Smooth muscle cell (in vitro differentiated cells): ENCODE measurements around the gene KCNMA1. TPM values are rescaled to one million over a fixed set of nuclear protein-coding genes. Genes with fewer than 3 reads are reported as not detected.

Experiments
- DNase-seq: peaks from one replicate; lab custom pipeline; 2025; ENCODE audit not compliant: unreplicated experiment; lab: John Stamatoyannopoulos, UW
- H2AFZ ChIP-seq: fragments of 200-600 bp; sonication (generic); 2 replicates; pipeline ENCODE4 v1.6.0; 2016; ENCODE audit warnings: antibody characterized with exemption, low read depth, mild to moderate bottlenecking
- H3F3A ChIP-seq: fragments of 200-600 bp; sonication (generic); 2 replicates; pipeline ENCODE4 v1.6.0; 2017; ENCODE audit warnings: antibody characterized with exemption, low read depth
- H3K27ac ChIP-seq: fragments of 200-600 bp; sonication (generic); 2 replicates; pipeline ENCODE4 v1.5.1; 2016; ENCODE audit warnings: low read depth, mild to moderate bottlenecking
- H3K27me3 ChIP-seq: fragments of 200-600 bp; sonication (generic); 2 replicates; pipeline ENCODE4 v1.6.1; 2016; ENCODE audit warnings: low read depth, mild to moderate bottlenecking
- H3K36me3 ChIP-seq: fragments of 200-600 bp; sonication (generic); 2 replicates; pipeline ENCODE4 v1.5.1; 2016; ENCODE audit warnings: low read depth
- H3K4me1 ChIP-seq: fragments of 200-600 bp; sonication (generic); 2 replicates; pipeline ENCODE4 v1.5.1; 2016; ENCODE audit warnings: low read depth
- H3K4me2 ChIP-seq: fragments of 200-600 bp; sonication (generic); 2 replicates; pipeline ENCODE4 v1.6.0; 2016; ENCODE audit warnings: mild to moderate bottlenecking
- H3K4me3 ChIP-seq: fragments of 200-600 bp; sonication (generic); 2 replicates; pipeline ENCODE4 v1.5.1; 2016; ENCODE audit warnings: mild to moderate bottlenecking
- H3K79me2 ChIP-seq: fragments of 200-600 bp; sonication (generic); 2 replicates; pipeline ENCODE4 v1.6.0; 2016; ENCODE audit warnings: low read depth, mild to moderate bottlenecking
- H3K9ac ChIP-seq: fragments of 200-600 bp; sonication (generic); 2 replicates; pipeline ENCODE4 v1.6.0; 2016; ENCODE audit warnings: low read depth
- H3K9me3 ChIP-seq: fragments of 200-600 bp; sonication (generic); replicated peaks from 2 replicates; pipeline ENCODE4 v1.5.1; 2016; ENCODE audit warnings: low read depth
- H4K20me1 ChIP-seq: fragments of 200-600 bp; sonication (generic); 2 replicates; pipeline ENCODE4 v1.6.0; 2016; ENCODE audit warnings: low read depth
- WGBS: methylation state at CpG from one replicate; pipeline ENCODE4 v1.1.7; 2016; ENCODE audit warnings: low lambda C conversion rate; 5-methylcytosine and 5-hydroxymethylcytosine counted together
- polyA plus RNA-seq: library from polyadenylated mRNA; unstranded; fragments of >200 nt; fragmentation: Nextera tagmentation; extraction: Ambion mirVana; gene quantifications from 2 replicates; pipeline ENCODE4 v1.2.1, GENCODE V29; 2016
- total RNA-seq: library from RNA; depleted of rRNA; stranded (reverse); fragments of >200 nt; gene quantifications from 2 replicates; pipeline ENCODE4 v1.2.3, GENCODE V29; 2014
- TF ChIP-seq, protein P1 (sequence below): fragments of 200-600 bp; sonication (generic); IDR thresholded peaks from 2 replicates; pipeline ENCODE4 v1.5.1; 2017; ENCODE audit warnings: borderline replicate concordance, mild to moderate bottlenecking, antibody characterized with exemption; ENCODE audit not compliant: insufficient read depth, poor library complexity, severe bottlenecking

The KCNMA1 gene
- total and polyA plus RNA-seq, 2 experiments from 2014 or later: 9.1 to 23.4 TPM

DNA sequence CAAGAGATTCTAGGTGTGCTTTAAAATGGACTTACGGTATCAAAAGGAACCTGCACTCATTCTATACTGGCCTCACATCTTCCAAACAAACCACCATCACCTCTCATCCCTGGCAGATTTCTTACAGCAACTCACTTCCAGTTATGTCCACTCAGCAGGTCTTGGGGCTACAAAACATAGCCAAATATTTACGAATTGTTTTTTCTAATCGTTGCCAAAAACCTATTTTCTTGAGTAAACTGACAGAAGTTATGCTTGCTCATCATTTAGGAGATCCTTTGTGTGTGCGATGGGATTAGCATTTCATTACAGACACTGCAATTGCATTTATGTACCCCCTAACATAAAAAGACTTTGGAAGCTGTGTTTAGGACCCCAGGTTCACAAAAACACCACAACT is 2.7 kb downstream of the KCNMA1 start:
- Histone ChIP-seq H3F3A (no peaks in the 10 kb centered on the region), H3K9ac (no peak overlapping the region), H3K4me1 (peaks cover 23% of the 10 kb centered on the region), H3K9me3 (no peaks in the 10 kb centered on the region), H4K20me1 (no peaks in the 10 kb centered on the region), H3K36me3 (no peaks in the 10 kb centered on the region), H2AFZ (no peak overlapping the region), H3K4me2 (no peak overlapping the region), H3K27me3 (peaks cover 54% of the 10 kb centered on the region), H3K79me2 (no peaks in the 10 kb centered on the region), H3K4me3 (peak overlapping the region; percentile 70), H3K27ac (no peak overlapping the region)
- DNase-seq: no peak
- WGBS: 88% methylated on average over 4 of the region's 4 CpGs
- TF ChIP-seq, protein P1, sequence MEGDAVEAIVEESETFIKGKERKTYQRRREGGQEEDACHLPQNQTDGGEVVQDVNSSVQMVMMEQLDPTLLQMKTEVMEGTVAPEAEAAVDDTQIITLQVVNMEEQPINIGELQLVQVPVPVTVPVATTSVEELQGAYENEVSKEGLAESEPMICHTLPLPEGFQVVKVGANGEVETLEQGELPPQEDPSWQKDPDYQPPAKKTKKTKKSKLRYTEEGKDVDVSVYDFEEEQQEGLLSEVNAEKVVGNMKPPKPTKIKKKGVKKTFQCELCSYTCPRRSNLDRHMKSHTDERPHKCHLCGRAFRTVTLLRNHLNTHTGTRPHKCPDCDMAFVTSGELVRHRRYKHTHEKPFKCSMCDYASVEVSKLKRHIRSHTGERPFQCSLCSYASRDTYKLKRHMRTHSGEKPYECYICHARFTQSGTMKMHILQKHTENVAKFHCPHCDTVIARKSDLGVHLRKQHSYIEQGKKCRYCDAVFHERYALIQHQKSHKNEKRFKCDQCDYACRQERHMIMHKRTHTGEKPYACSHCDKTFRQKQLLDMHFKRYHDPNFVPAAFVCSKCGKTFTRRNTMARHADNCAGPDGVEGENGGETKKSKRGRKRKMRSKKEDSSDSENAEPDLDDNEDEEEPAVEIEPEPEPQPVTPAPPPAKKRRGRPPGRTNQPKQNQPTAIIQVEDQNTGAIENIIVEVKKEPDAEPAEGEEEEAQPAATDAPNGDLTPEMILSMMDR: no peak

DNA sequence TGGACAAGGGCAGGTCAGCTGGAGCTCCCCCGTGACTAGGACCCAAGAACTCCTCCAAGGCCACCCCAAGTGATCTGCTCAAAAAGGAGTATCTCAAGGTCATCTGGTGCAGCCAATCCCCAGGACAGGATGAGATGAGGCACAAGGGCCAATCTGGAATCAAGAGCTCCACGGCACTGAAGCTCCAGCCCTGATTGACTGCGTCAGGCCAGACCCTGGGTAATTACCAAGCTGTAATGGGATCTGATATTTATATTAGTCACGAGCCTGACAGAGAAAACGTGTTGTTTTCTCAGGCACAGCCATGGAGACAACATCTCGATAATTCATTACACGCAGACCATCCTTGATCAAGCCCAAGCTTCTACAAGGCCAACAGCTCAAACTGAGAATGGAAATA is 4.2 kb downstream of the KCNMA1 start:
- no peaks in the 10 kb centered on the region for H4K20me1 ChIP-seq
- H3K4me1 ChIP-seq: peaks cover 18% of the 10 kb centered on the region
- no peak overlapping the region for H3K4me3 ChIP-seq
- H3K4me2 ChIP-seq: no peak overlapping the region
- no peaks in the 10 kb centered on the region for H3K36me3 ChIP-seq
- no peaks in the 10 kb centered on the region for H3K9me3 ChIP-seq
- H3K27ac ChIP-seq: no peak overlapping the region
- 81% methylated on average over 7 of the region's 7 CpGs for WGBS
- H2AFZ ChIP-seq: no peak overlapping the region
- no peak for DNase-seq
- H3K27me3 ChIP-seq: peaks cover 38% of the 10 kb centered on the region
- no peak overlapping the region for H3K9ac ChIP-seq
- H3F3A ChIP-seq: no peaks in the 10 kb centered on the region
- no peaks in the 10 kb centered on the region for H3K79me2 ChIP-seq
- TF ChIP-seq, protein P1: no peak

DNA sequence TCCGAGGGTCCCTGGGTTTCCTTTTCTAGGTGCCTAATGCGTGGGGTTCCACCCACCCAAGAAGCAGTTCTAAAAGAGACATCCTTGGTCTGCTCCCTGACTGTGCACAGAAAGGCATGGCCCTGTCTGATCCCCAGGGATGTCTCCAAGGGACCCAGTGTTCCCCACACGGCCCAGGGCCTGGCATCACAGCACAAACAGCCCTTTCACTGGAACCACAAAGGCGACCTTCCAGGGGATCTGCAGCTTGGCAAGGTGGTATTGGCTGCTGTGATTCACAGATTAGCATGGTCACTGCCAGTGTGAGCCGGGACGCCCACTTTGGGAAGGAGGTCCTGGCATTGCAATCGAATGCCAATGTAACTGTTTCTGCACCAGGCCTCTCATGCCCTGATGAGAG is 6.4 kb downstream of the KCNMA1 start:
- WGBS: 94% methylated on average over 7 of the region's 7 CpGs
- no peaks in the 10 kb centered on the region for H4K20me1 ChIP-seq
- no peak for DNase-seq

DNA sequence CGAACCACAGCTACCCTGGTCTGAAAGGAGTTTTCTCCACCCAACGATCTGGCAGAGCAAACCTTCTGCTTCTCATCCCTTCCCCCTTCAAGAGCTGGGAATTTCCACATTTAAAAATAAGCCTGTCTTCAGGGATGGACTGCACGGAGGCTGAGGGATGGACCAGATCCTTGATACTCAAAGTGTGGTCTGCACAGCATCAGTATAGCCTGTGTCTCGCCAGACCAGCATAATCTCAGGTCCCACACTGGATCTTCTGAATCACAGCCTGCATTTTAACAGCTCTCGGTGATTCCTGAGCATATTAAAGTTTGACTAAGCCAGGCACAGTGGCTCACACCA is 7.1 kb downstream of the KCNMA1 start:
- peaks cover 3% of the 10 kb centered on the region for H3K4me1 ChIP-seq
- no peak overlapping the region for H3K4me3 ChIP-seq
- WGBS: 54% methylated on average over 5 of the region's 5 CpGs
- no peak overlapping the region for H3K27ac ChIP-seq
- no peak overlapping the region for H2AFZ ChIP-seq
- H4K20me1 ChIP-seq: no peaks in the 10 kb centered on the region
- H3F3A ChIP-seq: no peaks in the 10 kb centered on the region
- H3K9ac ChIP-seq: no peak overlapping the region
- no peak for DNase-seq
- H3K4me2 ChIP-seq: no peak overlapping the region
- TF ChIP-seq, protein P1: no peak
- H3K27me3 ChIP-seq: peaks cover 13% of the 10 kb centered on the region
- H3K9me3 ChIP-seq: no peaks in the 10 kb centered on the region
- no peaks in the 10 kb centered on the region for H3K36me3 ChIP-seq
- no peaks in the 10 kb centered on the region for H3K79me2 ChIP-seq

More for the DNA sequence above, 6.4 kb downstream of the KCNMA1 start:
- Histone ChIP-seq H3K4me2 (no peak overlapping the region), H2AFZ (no peak overlapping the region), H3K27ac (no peak overlapping the region), H3K9me3 (no peaks in the 10 kb centered on the region), H3K4me3 (no peak overlapping the region), H3K4me1 (peaks cover 11% of the 10 kb centered on the region), H3K36me3 (no peaks in the 10 kb centered on the region), H3K27me3 (peaks cover 21% of the 10 kb centered on the region), H3F3A (no peaks in the 10 kb centered on the region), H3K79me2 (no peaks in the 10 kb centered on the region), H3K9ac (no peak overlapping the region)
- TF ChIP-seq, protein P1: no peak
